T-helper 2 cell (primary cell): ENCODE data around the gene PLCB1.

Source experiments
- DNase-seq, 5 experiments: peaks; one replicate each; pipeline versions ENCODE4 v3.0.0 to v3.0.0-alpha.2; 2012 to 2022

The PLCB1 gene

DNA sequence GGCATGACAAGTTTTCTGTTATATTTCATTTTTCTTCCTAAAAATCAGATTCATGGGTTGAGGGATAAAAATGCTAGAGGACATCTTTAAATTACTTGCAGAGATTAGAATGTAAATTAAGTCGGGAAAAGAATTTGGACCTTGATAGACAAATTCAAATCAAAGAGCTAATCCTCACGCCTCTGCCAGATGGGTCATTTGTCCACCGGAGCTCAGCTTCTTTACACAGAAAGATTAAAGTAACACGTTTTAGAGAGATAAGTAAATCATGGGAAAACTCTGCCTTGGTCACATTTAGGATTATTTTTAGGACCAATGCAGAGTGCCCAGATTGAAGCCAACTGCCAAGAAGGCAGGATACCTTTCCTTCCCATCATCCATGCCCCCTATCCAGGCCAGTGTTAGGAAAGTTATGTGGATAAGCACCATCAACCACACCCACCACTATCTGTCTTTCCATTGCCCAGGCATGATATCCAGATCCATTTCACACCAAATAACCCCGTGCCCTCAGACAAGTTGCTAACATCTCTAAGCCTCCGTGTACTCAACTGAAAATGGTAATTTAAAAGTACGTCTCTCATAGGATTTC lies 539.4 kb downstream of the PLCB1 start:
- DNase-seq: no peak

DNA sequence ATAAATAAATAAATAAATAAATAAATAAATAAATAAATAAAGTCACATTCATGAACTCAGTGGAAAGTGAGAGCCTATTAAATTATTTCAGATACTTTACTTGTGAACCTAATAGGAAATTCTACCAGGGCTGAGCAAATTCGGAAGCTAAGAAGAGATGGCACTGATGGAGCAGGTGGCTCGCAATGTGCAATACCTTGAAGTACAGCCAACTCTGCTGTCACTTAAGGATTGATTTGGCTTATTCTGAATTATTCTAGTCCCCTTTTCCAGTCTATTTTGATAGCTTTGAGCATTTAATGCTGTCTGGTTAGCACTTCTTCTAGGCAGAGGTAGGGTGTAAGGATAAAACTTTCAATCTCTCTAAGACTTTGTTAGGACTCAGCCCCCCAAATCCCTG lies 541.0 kb downstream of the PLCB1 start:
- DNase-seq: no peak

- no peak for DNase-seq
Observed at GRCh38 chr20:8675896-8676295, 543.8 kb downstream of the PLCB1 start.

- DNase-seq: no peak
Observed at GRCh38 chr20:8678098-8678776, 546.2 kb downstream of the PLCB1 start.

GRCh38 chr20:8689337-8689736 lies 557.3 kb downstream of the PLCB1 start:
- DNase-seq: no peak

- no peak for DNase-seq
Observed at GRCh38 chr20:8690074-8690473, 558.0 kb downstream of the PLCB1 start.

- DNase-seq: no peak
Observed at GRCh38 chr20:8693709-8694108, 561.6 kb downstream of the PLCB1 start.

GRCh38 chr20:8700756-8701155 lies 568.7 kb downstream of the PLCB1 start:
- DNase-seq: no peak

GRCh38 chr20:8706961-8707700 lies 575.1 kb downstream of the PLCB1 start:
- no peak for DNase-seq

- no peak for DNase-seq
Observed at GRCh38 chr20:8709627-8710026, 577.6 kb downstream of the PLCB1 start.

GRCh38 chr20:8711501-8711900 lies 579.4 kb downstream of the PLCB1 start:
- DNase-seq: no peak

DNA sequence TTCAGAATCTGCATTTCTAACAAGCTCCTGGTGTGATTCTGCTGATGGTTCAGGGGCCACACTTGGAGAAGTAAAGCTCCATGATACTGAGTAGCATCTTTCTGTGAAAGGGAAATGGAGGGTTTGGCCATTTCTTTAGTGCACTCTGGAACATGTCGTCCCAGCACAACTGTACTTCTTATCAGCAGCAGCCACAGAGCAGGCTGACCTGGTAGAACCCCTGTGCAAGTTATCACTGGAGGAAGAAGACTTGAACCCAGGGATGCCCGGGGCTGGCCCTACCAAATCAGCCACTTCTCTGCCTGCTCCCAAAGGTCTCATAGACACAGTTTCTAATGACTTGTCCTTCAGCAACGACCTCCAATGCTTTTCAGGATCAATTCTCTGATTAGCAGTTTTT lies 582.1 kb downstream of the PLCB1 start:
- no peak for DNase-seq

DNA sequence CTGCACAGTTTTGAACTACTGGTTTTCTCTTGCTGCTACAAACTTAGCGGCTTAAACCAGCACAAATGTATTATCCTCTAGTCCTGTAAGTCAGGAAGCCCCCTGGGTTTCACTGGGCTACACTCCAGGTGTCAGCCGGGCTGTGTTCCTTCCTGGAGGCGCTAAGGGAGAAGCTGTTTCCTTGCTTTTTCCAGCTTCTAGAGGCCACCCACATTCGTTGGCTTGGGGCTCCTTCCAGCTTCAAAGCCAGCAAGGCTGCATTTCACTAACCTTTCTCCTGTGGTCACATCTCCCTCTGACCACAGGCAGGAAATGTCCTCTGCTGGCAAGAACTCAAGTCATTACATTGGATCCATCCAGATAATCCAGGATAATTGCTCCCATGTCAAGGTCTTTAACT lies 586.2 kb downstream of the PLCB1 start:
- DNase-seq: no peak

DNA sequence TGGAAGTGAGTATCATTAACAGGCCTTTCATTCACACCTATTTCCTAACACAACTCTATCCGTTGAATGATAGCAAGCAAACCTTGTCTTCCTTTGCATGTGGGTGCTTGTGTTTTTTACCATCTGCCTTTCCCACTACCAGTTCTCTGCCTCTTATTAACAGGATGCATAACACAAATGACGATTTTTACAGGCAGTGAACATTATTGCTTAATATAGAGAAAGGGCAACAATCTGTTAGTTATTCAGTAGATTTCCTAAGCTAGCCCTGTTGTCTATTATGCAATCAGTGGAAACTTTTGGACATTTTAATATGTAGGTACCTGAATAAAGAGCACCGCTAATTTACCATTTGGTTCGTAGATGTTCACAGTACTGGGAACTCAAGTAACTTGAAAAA lies 588.0 kb downstream of the PLCB1 start:
- DNase-seq: no peak

DNA sequence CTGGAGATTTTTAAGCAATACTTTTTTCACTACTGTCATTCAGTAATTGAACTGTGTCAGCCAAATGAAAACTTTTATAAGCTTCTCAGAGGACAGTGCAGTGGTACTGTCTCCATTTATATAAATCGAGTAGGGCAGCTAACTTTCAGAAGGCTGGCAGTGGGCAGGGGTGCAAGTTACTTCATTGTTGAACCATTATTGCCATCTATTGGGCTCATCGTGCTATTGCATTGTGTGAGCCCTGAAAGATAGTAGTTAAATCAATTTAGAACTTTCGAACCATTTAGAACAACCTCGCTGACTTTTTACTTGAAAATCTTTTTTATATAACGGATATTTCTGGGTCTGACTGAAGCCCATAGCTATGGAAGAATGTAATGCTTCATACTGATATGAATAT lies 589.0 kb downstream of the PLCB1 start:
- peak in 2 of 5 experiments; percentile 0 to 25 for DNase-seq

- DNase-seq: peak in 2 of 5 experiments; percentile 21 to 31
Observed at GRCh38 chr20:8722277-8722928, 590.3 kb downstream of the PLCB1 start.

- DNase-seq: no peak
Observed at GRCh38 chr20:8723296-8723695, 591.2 kb downstream of the PLCB1 start.

- no peak for DNase-seq
Observed at GRCh38 chr20:8724884-8725283, 592.8 kb downstream of the PLCB1 start.

DNA sequence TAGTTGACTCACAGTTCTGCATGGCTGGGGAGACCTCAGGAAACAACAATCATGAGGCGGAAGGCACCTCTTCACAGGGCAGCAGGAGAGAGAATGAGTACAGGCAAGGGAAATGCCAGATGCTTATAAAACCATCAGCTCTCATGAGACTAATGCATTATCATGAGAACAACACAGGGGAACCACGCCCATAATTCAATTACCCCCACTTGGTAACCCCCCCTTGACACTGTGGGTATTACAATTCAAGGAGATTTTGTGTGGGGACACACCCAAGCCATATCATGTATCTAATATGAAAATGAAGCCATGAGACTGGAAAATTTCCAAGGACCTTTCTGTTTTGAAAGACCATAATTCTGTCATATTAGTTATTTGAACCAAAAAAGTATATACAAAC lies 594.4 kb downstream of the PLCB1 start:
- DNase-seq: no peak

GRCh38 chr20:8735014-8735413 lies 602.9 kb downstream of the PLCB1 start:
- DNase-seq: no peak

DNA sequence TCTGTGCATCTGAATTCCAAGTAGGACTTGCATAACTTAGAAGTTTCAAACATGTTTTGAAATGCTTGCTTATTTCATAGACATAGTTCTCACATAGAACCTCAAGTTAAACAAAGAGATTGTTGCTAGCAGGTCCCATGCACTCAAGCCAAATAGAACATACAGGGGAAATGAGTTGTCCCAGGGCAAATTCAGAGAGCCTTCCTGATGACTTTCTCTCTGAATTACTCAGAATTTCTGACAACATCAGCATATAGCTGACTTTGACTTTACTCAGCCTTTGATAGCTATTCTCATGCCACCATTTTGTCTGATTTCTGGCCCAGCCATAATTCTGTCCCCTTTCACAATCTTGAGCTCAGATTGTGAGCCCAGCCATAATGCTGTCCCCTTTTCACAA lies 603.6 kb downstream of the PLCB1 start:
- no peak for DNase-seq

DNA sequence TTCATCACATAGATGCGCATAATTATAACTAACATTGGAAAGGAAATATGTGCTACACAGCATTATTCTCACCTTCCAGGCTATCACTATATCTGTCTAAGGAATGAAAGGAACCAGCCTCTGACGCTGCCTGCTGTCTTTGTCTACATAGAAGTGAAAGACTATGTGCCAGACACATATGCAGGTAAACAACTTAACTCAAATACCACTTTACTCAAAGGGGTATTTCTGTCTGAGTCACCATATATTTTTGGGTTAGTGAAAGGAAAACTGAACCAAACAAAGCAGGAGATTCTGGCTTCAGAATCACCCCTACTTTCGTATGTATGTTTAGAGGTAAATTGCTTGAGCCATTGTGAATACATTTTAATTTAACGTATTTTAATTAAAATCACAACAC lies 608.2 kb downstream of the PLCB1 start:
- peak in 1 of 5 experiments; percentile 15 for DNase-seq

- no peak for DNase-seq
Observed at GRCh38 chr20:8744228-8744844, 612.3 kb downstream of the PLCB1 start.
